DND-41 (cell line): ENCODE measurements around the gene PRKAR2A.

Experiments used
- CTCF ChIP-seq: IDR thresholded peaks from 2 replicates; pipeline ENCODE4 v1.5.1; 2012; ENCODE audit warnings: borderline replicate concordance, low read length, moderate library complexity, mild to moderate bottlenecking; ENCODE audit not compliant: poor library complexity, severe bottlenecking; ENCODE audit errors: extremely low read depth
- EZH2 ChIP-seq: IDR thresholded peaks from 3 replicates; pipeline ENCODE4 v1.6.1; 2012; ENCODE audit warnings: borderline replicate concordance, low read depth, mild to moderate bottlenecking, moderate library complexity, low read length, inconsistent platforms; ENCODE audit not compliant: severe bottlenecking

- TF ChIP-seq CTCF (no peak), EZH2 (no peak)
Measured at GRCh38 chr3:48847504-48848423, at the start of gene PRKAR2A.
